Measurements from ENCODE around the gene ATF5.

GRCh38 chr19:49913720-49914119, 15.3 kb upstream of the ATF5 start:
- no peak for TF ChIP-seq CTCF (conservative IDR thresholded peaks at IDR 0.05)
- no peak for TF ChIP-seq ZFX (IDR thresholded peaks at IDR 0.05)
